ENCODE data around the gene TRA2B.

The TRA2B gene

DNA sequence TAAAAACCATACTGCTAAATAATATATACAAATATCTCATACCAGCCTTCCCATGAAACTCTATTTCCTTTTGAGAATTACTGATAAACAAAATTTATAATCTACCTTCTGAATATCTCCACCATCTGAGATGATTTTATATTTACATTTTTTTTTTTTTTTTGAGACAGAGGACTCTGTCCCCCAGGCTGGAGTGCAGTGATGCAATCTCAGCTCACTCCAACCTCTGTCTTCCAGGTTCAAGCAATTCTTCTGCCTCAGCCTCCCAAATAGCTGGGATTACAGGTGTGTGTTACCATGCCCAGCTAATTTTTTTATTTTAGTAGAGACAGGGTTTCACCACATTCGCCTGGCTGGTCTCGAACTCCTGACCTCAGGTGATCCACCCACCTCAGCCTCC, 70.2 kb downstream of the TRA2B start:
- no peak for DNase-seq (ENCODE audit: low read depth in 2 of 2)

DNA sequence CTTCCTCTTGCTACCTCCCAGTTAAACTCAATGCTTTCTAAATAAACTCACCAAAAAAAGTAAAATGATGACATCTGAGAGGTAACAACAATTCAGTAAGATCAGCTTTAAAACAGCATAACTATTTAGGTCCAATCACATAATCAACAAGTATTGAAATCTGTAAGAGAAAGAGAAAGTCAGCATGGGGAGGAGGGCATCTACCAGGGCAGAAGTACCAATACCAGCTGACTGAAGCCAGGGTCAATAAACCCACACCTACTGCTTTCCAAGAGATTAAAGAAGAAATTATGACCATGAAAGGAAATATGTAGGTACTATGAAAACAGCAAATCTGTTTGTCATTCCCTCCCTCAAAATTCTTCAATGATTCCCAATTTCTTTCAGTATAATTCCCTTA, 70.8 kb downstream of the TRA2B start:
- no peak for DNase-seq (ENCODE audit: low read depth in 2 of 2)

GRCh38 chr3:185866555-185866954, 71.3 kb downstream of the TRA2B start:
- DNase-seq (ENCODE audit: low read depth in 2 of 2): no peak

Data from activated CD8-positive, alpha-beta memory T cell treated with anti-CD3 and anti-CD28 coated beads for 4 hours (primary cell).